GM21576 (cell line): ENCODE data around the gene ANKRD55.
"Not testable (repeated sequence)": the region's sequence is repeated elsewhere in the genome, so short reads cannot be mapped to it uniquely, and the experiment has no call there.

Source experiments
- ATAC-seq: cut with Tn5 transposase; IDR thresholded peaks from one replicate; pipeline ENCODE4 v1.9.1; 2021; ENCODE audit warnings: mild to moderate bottlenecking, moderate library complexity; ENCODE audit not compliant: unreplicated experiment

ANKRD55 gene

GRCh38 chr5:56233230-56233629 lies at the start of gene ANKRD55:
Gene ANKRD55, minus strand, starts transcription at chr5:56233330. Its CDS starts 417 bp downstream, at chr5:56232913.
- no peak for ATAC-seq

GRCh38 chr5:56282216-56282615 lies 49.1 kb upstream of the ANKRD55 start:
- ATAC-seq: no peak

GRCh38 chr5:56281489-56282165 lies 48.5 kb upstream of the ANKRD55 start:
- no peak for ATAC-seq

GRCh38 chr5:56279979-56280378 lies 46.8 kb upstream of the ANKRD55 start:
- no peak for ATAC-seq

- ATAC-seq: no peak
Observed at GRCh38 chr5:56279291-56279690, 46.2 kb upstream of the ANKRD55 start.

- no peak for ATAC-seq
Observed at GRCh38 chr5:56278335-56278753, 45.2 kb upstream of the ANKRD55 start.

GRCh38 chr5:56277573-56277972 lies 44.4 kb upstream of the ANKRD55 start:
- no peak for ATAC-seq

- ATAC-seq: no peak
Observed at GRCh38 chr5:56273376-56273955, 40.3 kb upstream of the ANKRD55 start.

GRCh38 chr5:56272765-56273164 lies 39.6 kb upstream of the ANKRD55 start:
- ATAC-seq: no peak

GRCh38 chr5:56270568-56271392 lies 37.6 kb upstream of the ANKRD55 start:
- ATAC-seq: peak; percentile 86

- no peak for ATAC-seq
Observed at GRCh38 chr5:56270058-56270457, 36.9 kb upstream of the ANKRD55 start.

- ATAC-seq: no peak
Observed at GRCh38 chr5:56269216-56269927, 36.2 kb upstream of the ANKRD55 start.

- ATAC-seq: not testable (repeated sequence)
Observed at GRCh38 chr5:56268707-56269106, 35.6 kb upstream of the ANKRD55 start.

GRCh38 chr5:56267856-56268255 lies 34.7 kb upstream of the ANKRD55 start:
- ATAC-seq: no peak

- ATAC-seq: no peak
Observed at GRCh38 chr5:56264417-56265025, 31.4 kb upstream of the ANKRD55 start.

- no peak for ATAC-seq
Observed at GRCh38 chr5:56262279-56262678, 29.1 kb upstream of the ANKRD55 start.

GRCh38 chr5:56259002-56259511 lies 25.9 kb upstream of the ANKRD55 start:
- ATAC-seq: no peak

GRCh38 chr5:56257763-56258529 lies 24.8 kb upstream of the ANKRD55 start:
- not testable (repeated sequence) for ATAC-seq

GRCh38 chr5:56257010-56257409 lies 23.9 kb upstream of the ANKRD55 start:
- no peak for ATAC-seq

- no peak for ATAC-seq
Observed at GRCh38 chr5:56255502-56255901, 22.4 kb upstream of the ANKRD55 start.
